Measurements from ENCODE around the gene WWOX.

Gene WWOX

DNA sequence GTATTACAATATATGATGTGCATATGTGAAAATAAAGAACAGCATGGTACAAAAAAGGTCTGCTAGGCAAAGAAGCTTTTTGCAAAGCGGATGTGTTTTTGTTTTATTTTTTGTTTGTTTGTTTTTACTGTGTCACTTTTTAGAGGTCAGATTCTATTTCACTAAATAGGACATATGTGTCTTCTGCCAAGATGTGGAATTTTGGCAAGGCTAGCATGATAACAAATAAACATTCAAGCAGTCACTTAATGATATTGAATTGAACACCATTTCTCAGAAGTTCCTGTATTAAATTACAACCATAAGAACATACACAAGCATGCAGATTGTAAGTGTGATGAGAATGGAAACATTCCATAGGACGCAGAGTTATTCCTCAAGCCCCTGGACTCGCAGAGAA, 492.7 kb downstream of the WWOX start:
- DNase-seq (ENCODE audit: low read depth in 2 of 2): no peak
- no peak overlapping the region for H3K4me3 ChIP-seq (replicated peaks in 1 of 2; ENCODE audit: low read depth in 2 of 2, low read length in 2 of 2)
- TF ChIP-seq, protein P1, sequence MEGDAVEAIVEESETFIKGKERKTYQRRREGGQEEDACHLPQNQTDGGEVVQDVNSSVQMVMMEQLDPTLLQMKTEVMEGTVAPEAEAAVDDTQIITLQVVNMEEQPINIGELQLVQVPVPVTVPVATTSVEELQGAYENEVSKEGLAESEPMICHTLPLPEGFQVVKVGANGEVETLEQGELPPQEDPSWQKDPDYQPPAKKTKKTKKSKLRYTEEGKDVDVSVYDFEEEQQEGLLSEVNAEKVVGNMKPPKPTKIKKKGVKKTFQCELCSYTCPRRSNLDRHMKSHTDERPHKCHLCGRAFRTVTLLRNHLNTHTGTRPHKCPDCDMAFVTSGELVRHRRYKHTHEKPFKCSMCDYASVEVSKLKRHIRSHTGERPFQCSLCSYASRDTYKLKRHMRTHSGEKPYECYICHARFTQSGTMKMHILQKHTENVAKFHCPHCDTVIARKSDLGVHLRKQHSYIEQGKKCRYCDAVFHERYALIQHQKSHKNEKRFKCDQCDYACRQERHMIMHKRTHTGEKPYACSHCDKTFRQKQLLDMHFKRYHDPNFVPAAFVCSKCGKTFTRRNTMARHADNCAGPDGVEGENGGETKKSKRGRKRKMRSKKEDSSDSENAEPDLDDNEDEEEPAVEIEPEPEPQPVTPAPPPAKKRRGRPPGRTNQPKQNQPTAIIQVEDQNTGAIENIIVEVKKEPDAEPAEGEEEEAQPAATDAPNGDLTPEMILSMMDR (IDR thresholded peaks at IDR 0.05; ENCODE audit: low read depth, low read length): no peak

DNA sequence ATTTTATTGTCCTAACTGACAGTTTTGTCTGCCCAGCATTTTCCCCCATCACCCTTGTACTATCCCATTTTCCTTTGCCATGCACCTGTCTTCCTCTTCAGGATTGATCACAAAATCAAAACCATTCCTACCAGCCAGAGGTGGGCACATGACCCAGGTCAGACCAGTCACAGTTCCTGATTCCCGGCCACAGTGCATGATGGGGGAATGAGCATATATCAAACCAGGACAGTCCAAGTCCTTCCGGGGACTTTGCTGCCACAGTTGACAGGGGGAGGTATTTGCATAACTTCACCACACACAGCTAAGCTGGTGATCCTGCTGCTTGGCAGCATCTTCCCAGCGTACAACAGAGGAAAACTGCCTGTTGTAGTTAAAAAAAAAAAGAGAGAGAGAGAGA, 493.9 kb downstream of the WWOX start:
- TF ChIP-seq, protein P1 (IDR thresholded peaks at IDR 0.05; ENCODE audit: low read depth, low read length): no peak
- H3K4me3 ChIP-seq (replicated peaks in 1 of 2; ENCODE audit: low read depth in 2 of 2, low read length in 2 of 2): no peak overlapping the region

DNA sequence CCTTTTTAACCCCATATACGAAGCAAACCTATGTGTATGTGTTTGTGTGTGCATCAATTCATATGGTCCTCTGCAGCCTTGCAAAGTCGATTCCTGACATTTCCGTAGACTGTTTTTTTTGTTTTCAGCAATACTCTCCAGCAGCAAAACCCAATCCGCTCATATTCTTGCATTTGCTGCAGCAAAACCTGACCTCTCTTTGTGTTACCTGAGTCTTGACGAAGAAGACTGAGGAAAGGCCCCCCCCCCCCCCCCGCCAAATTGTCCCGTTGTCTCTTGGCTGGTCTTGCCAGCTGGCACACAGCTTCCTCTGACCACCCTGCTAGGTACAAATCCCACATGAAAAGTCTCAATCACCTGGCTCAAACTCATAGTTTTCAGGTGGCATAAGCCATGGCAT, 494.7 kb downstream of the WWOX start:
- no peak for DNase-seq (ENCODE audit: low read depth in 2 of 2)

More for the DNA sequence above, 493.9 kb downstream of the WWOX start:
- DNase-seq (ENCODE audit: low read depth in 2 of 2): no peak

DNA sequence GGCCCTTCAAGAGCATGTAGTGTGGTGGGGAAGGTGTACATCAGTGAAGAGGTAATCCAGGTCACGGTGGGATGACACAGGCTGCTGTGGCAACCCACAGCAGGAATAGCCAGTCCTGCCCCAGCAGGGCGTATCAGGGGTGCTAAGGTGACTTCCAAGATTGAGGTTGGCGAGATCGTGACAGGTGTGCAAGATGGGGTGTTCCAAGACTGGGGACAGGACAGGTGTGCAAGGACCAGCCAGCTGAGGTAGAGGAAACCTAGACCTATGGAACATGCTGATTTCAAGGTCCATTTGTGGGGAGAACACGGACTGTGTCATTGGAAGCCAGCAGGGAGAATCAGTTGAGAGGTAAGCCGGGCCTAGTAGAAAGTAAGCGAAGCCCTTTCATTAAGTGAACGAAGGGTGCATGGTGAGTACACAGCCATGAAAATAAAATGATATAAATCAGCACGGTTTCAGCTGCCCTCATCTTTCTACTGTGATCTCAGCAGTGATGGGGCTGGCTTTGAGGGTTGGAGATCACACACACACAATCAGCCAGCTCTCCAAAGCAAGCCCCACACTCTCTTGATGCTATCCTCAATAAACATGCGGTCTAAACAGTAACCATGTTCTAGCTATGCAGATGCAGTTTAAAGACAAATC, 497.0 kb downstream of the WWOX start:
- DNase-seq (ENCODE audit: low read depth in 2 of 2): no peak
- TF ChIP-seq, protein P1 (IDR thresholded peaks at IDR 0.05; ENCODE audit: low read depth, low read length): no peak
- H3K4me3 ChIP-seq (replicated peaks in 1 of 2; ENCODE audit: low read depth in 2 of 2, low read length in 2 of 2): no peak overlapping the region

More for the DNA sequence above, 494.7 kb downstream of the WWOX start:
- H3K4me3 ChIP-seq (replicated peaks in 1 of 2; ENCODE audit: low read depth in 2 of 2, low read length in 2 of 2): no peak overlapping the region
- TF ChIP-seq, protein P1 (IDR thresholded peaks at IDR 0.05; ENCODE audit: low read depth, low read length): no peak

DNA sequence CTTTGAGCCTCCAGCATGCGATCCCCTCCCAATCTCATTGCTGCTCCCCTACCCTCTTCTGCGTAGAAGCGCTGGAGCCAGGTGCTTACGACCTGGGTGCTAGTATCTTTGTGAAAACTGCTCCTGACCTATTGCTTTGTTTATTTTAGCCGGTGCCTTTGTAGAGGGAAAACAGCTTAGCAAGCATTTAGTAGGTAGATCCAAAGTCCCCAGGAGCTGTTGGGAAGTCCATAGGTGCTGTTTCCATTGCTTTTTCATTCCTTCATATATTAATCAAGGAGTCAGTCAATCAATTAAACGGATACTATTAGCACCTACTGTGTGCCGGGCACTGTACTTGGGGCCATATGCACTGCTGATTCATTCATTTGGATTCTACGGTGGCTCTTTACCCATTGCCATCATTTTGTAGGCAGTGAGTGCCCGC, 497.6 kb downstream of the WWOX start:
- no peak overlapping the region for H3K4me3 ChIP-seq (replicated peaks in 1 of 2; ENCODE audit: low read depth in 2 of 2, low read length in 2 of 2)
- DNase-seq (ENCODE audit: low read depth in 2 of 2): no peak
- TF ChIP-seq, protein P1 (IDR thresholded peaks at IDR 0.05; ENCODE audit: low read depth, low read length): no peak

DNA sequence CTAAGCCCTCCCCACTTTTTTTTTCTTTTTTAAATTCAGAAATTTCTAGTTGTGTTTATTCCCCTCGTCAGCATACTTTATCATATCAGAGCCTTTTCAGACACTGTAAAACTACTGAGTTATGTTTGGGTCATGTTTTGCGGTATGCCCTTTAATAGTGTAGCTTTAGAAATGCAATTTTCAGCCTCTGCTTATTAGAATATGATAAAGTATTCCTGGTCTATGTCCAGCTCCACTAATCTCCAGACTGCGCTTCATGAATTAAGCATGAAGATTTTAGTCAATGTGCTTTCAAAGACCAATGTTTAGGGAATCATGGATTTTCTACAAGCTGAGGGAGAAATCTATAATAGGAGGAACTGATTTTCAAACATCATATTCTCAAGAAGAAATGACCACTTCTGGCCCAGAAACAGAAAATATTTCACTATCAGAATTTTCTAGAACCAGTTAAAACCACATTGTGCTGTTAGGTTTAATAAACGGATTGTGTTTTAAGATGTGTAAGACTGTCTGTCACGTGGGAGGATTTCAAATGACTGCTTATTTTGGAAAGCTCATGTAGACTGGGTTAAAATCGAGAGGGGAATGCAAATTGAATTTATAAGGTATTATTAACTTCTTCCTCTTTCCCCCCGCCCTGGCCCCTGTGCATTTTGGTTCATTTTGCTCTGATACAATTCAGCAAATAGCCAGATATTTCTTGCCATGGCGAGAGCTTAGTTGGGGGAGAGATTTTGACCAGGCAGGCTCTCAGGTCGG, 498.5 kb downstream of the WWOX start:
- no peak overlapping the region for H3K4me3 ChIP-seq (replicated peaks in 1 of 2; ENCODE audit: low read depth in 2 of 2, low read length in 2 of 2)

More for the DNA sequence above, 498.5 kb downstream of the WWOX start:
- TF ChIP-seq, protein P1 (IDR thresholded peaks at IDR 0.05; ENCODE audit: low read depth, low read length): no peak
- no peak for DNase-seq (ENCODE audit: low read depth in 2 of 2)
